D721Med (cell line): ENCODE measurements around the gene CRTAC1.

Source experiments
- DNase-seq: peaks from one replicate; pipeline ENCODE4 v3.0.0; 2011; ENCODE audit warnings: low spot score; ENCODE audit not compliant: insufficient read length
- FAIRE-seq: peaks from 2 replicates; lab custom pipeline; 2011; peaks lifted over from hg19 to GRCh38; lab: Jason Lieb, UNC
- CTCF ChIP-seq: IDR thresholded peaks from 2 replicates; pipeline ENCODE4 v1.5.1; 2012; ENCODE audit warnings: mild to moderate bottlenecking, control low read depth; ENCODE audit not compliant: insufficient read depth; ENCODE audit errors: missing control alignments

CRTAC1 gene

GRCh38 chr10:97974526-97975525, 55.6 kb downstream of the CRTAC1 start:
- no peak for TF ChIP-seq CTCF
- DNase-seq, result no peak
- FAIRE-seq, result no peak

GRCh38 chr10:97974100-97974499, 56.3 kb downstream of the CRTAC1 start:
- TF ChIP-seq CTCF, result no peak
- no peak for DNase-seq
- no peak for FAIRE-seq

- no peak for FAIRE-seq
These were observed 60.8 kb downstream of the CRTAC1 start for GRCh38 chr10:97969538-97970079.

GRCh38 chr10:97964748-97965147, 65.7 kb downstream of the CRTAC1 start:
- DNase-seq (no peak), FAIRE-seq (no peak)
- TF ChIP-seq CTCF, result no peak

More at GRCh38 chr10:97969538-97970079, 60.8 kb downstream of the CRTAC1 start:
- TF ChIP-seq CTCF, result no peak
- no peak for DNase-seq

- FAIRE-seq, result no peak
- TF ChIP-seq CTCF, result no peak
- DNase-seq, result no peak
These were observed 68.5 kb downstream of the CRTAC1 start for GRCh38 chr10:97961945-97962344.

- FAIRE-seq (no peak), DNase-seq (no peak)
- no peak for TF ChIP-seq CTCF
These were observed 70.0 kb downstream of the CRTAC1 start for GRCh38 chr10:97960269-97961056.
